Heart left ventricle (tissue), 13 donors: ENCODE measurements around the gene PTK6.

Source experiments
- CTCF ChIP-seq, 12 donors: fragments of 200-600 bp; sonication (generic) in 4 of 12; IDR thresholded peaks; one replicate each; pipeline versions ENCODE4 v1.5.0 to v1.8.0; 2018 to 2022; ENCODE audit warnings: antibody characterized with exemption in 12 of 12, mild to moderate bottlenecking in 5 of 12
- POLR2A ChIP-seq, 2 donors: fragments of 450-650 bp; IDR thresholded peaks; one replicate each; pipeline ENCODE4 v1.6.1; 2017; ENCODE audit warnings: antibody characterized with exemption in 2 of 2, mild to moderate bottlenecking in 2 of 2, moderate library complexity in 2 of 2
- donor health status: ischemic (EF 13 %, LVEDD 7.1; RV severe dilation, severe dysfunction).
- donor health status: DM: no; HTN: yes; CAD: no.
- donor health status: DM: no; HTN: no; CAD: no.
- donor health status: ischemic (EF 25% LVEDD 6.9; RV normal size, moderate dysfunction).
- donor health status: ischemic (EF 25% LVEDD 5.7; RV mildly dilated, moderate dysfunction).
- donor health status: ischemic (EF 35%, LVEDD 5.7; RV mildly dilated, moderate dysfunction).
- donor health status: nonischemic (EF 11% LVEDD 7.7; RV severe dilation, severe dysfunction).
- donor health status: DM: yes; HTN: yes; CAD: no.
- donor health status: PGD.
- donor health status: ischemic (EF 29% LVEDD 5.4; RV normal size, mild dysfunction).
- donor health status: nonischemic (EF 23%, LVEDD 6.1; RV moderate dilation, normal function).

GRCh38 chr20:63556873-63557478 is 19.8 kb upstream of the PTK6 start:
- TF ChIP-seq CTCF (IDR thresholded peaks at IDR 0.05) (no peak), POLR2A (IDR thresholded peaks at IDR 0.05) (no peak)
